IMR-90 (cell line): Measurements from ENCODE around the gene ZNF750. TPM values are rescaled to one million over a fixed set of nuclear protein-coding genes. Genes with fewer than 3 reads are reported as not detected.

Experiments
- ATAC-seq: fragments of 200-7000 bp; cut with Tn5 transposase; 2 replicates; pipeline ENCODE4 v1.9.1; 2020; ENCODE audit warnings: low read depth, mild to moderate bottlenecking, moderate library complexity
- BruUV-seq: library from RNA; stranded (reverse); fragments of 400-500 nt; replicated peaks from 2 replicates; lab custom pipeline; 2021; lab: Mats Ljungman, UMichigan
- CTCF ChIA-PET: fragments of 300-600 bp; formaldehyde crosslinking; extraction: SDS; loops from one replicate; lab custom pipeline; 2021; ENCODE audit warnings: antibody characterized with exemption; lab: Yijun Ruan, JAX
- POLR2A ChIA-PET: fragments of 300-600 bp; sonication (Branson Sonifier 250); formaldehyde crosslinking; loops from one replicate; lab custom pipeline; 2022; ENCODE audit warnings: antibody characterized with exemption; ENCODE audit not compliant: unreplicated experiment; lab: Charles Lee
- DNase-seq: peaks from one replicate; pipeline ENCODE4 v3.0.0; 2013
- H2AFZ ChIP-seq: replicated peaks from 2 replicates; pipeline ENCODE3; 2013; ENCODE audit warnings: low read length, mild to moderate bottlenecking; ENCODE audit not compliant: poor library complexity
- H2AK5ac ChIP-seq: 2 replicates; pipeline ENCODE4 v1.6.1; 2013; ENCODE audit warnings: low read depth, low read length, inconsistent platforms
- H2AK9ac ChIP-seq: replicated peaks from 2 replicates; pipeline ENCODE3; 2013; ENCODE audit warnings: mild to moderate bottlenecking, low read depth, low read length, moderate library complexity; ENCODE audit not compliant: poor library complexity
- H2BK120ac ChIP-seq: 2 replicates; pipeline ENCODE4 v1.6.1; 2013; ENCODE audit warnings: low read depth, low read length, inconsistent platforms
- H2BK15ac ChIP-seq: 3 replicates; pipeline ENCODE4 v1.6.1; 2013; ENCODE audit warnings: low read depth, low read length, inconsistent platforms
- H2BK20ac ChIP-seq: 2 replicates; pipeline ENCODE4 v1.6.1; 2013; ENCODE audit warnings: low read depth, mild to moderate bottlenecking, inconsistent platforms, low read length, moderate library complexity
- H2BK5ac ChIP-seq: 2 replicates; pipeline ENCODE4 v1.6.1; 2013; ENCODE audit warnings: mild to moderate bottlenecking, low read depth, low read length, inconsistent platforms; ENCODE audit not compliant: poor library complexity, severe bottlenecking
- H3K14ac ChIP-seq: replicated peaks from 2 replicates; pipeline ENCODE4 v1.6.1; 2013; ENCODE audit warnings: low read depth, low read length, inconsistent platforms
- H3K18ac ChIP-seq: 2 replicates; pipeline ENCODE4 v1.6.1; 2013; ENCODE audit warnings: low read depth, low read length, control low read depth
- H3K23ac ChIP-seq: 2 replicates; pipeline ENCODE4 v1.6.1; 2013; ENCODE audit warnings: low read depth, low read length, inconsistent platforms
- H3K27ac ChIP-seq: 2 replicates; pipeline ENCODE4 v1.5.1; 2013; ENCODE audit warnings: mild to moderate bottlenecking, control low read depth, low read length; ENCODE audit not compliant: insufficient read depth
- H3K27me3 ChIP-seq: 2 replicates; pipeline ENCODE4 v1.6.1; 2013; ENCODE audit warnings: low read length; ENCODE audit not compliant: control insufficient read depth, insufficient read depth
- H3K36me3 ChIP-seq: 2 replicates; pipeline ENCODE4 v1.6.1; 2013; ENCODE audit warnings: low read length, mixed read lengths; ENCODE audit not compliant: control insufficient read depth, insufficient read depth
- H3K4ac ChIP-seq: 2 replicates; pipeline ENCODE4 v1.6.1; 2013; ENCODE audit warnings: low read depth, low read length, inconsistent platforms
- H3K4me1 ChIP-seq: 2 replicates; pipeline ENCODE4 v1.6.1; 2013; ENCODE audit warnings: low read length, mixed read lengths; ENCODE audit not compliant: control insufficient read depth, insufficient read depth
- H3K4me2 ChIP-seq: 2 replicates; pipeline ENCODE4 v1.6.1; 2013; ENCODE audit warnings: low read depth, mild to moderate bottlenecking, control low read depth, low read length, moderate library complexity
- H3K4me3 ChIP-seq: 2 replicates; pipeline ENCODE4 v1.5.1; 2013; ENCODE audit warnings: low read depth, mild to moderate bottlenecking, control low read depth, low read length, moderate library complexity; ENCODE audit not compliant: insufficient read depth
- H3K56ac ChIP-seq: 2 replicates; pipeline ENCODE4 v1.6.1; 2013; ENCODE audit warnings: low read length, inconsistent platforms; ENCODE audit not compliant: insufficient read depth; ENCODE audit errors: extremely low read depth
- H3K79me1 ChIP-seq, 2 experiments: 2 replicates each; pipeline ENCODE4 v1.6.1; 2013; ENCODE audit warnings: low read length in 2 of 2, inconsistent platforms in 1 of 2, low read depth in 1 of 2
- H3K9ac ChIP-seq: 2 replicates; pipeline ENCODE4 v1.6.1; 2013; ENCODE audit warnings: low read depth, low read length, control low read depth
- H3K9me1 ChIP-seq: 2 replicates; pipeline ENCODE4 v1.6.1; 2013; ENCODE audit warnings: low read length, inconsistent platforms; ENCODE audit not compliant: insufficient read depth
- H3K9me3 ChIP-seq: 2 replicates; pipeline ENCODE4 v1.6.1; 2013; ENCODE audit warnings: low read length; ENCODE audit not compliant: control insufficient read depth, insufficient read depth
- H4K20me1 ChIP-seq: 2 replicates; pipeline ENCODE4 v1.6.1; 2013; ENCODE audit warnings: low read length, inconsistent platforms; ENCODE audit not compliant: insufficient read depth
- H4K5ac ChIP-seq: 2 replicates; pipeline ENCODE4 v1.6.1; 2013; ENCODE audit warnings: mild to moderate bottlenecking, low read depth, low read length, control low read depth
- H4K8ac ChIP-seq, 2 experiments: 2 replicates each; pipeline ENCODE4 v1.6.1; 2013; ENCODE audit warnings: low read depth in 2 of 2, low read length in 2 of 2, control low read depth in 1 of 2, inconsistent platforms in 1 of 2
- H4K91ac ChIP-seq: 2 replicates; pipeline ENCODE4 v1.6.1; 2013; ENCODE audit warnings: low read depth, low read length, inconsistent platforms; ENCODE audit not compliant: insufficient read depth
- BHLHE40 ChIP-seq: fragments of 150-350 bp; IDR thresholded peaks from 2 replicates; pipeline ENCODE4 v1.6.1; 2016; ENCODE audit warnings: mild to moderate bottlenecking, low read depth, low read length
- CEBPB ChIP-seq: IDR thresholded peaks from 2 replicates; pipeline ENCODE4 v1.6.1; 2012; ENCODE audit warnings: low read depth, low read length, improper control_type of control experiment
- CHD1 ChIP-seq: IDR thresholded peaks from 2 replicates; pipeline ENCODE4 v1.6.1; 2012; ENCODE audit warnings: low read depth, low read length, improper control_type of control experiment
- FOS ChIP-seq: fragments of 150-350 bp; IDR thresholded peaks from 2 replicates; pipeline ENCODE4 v1.6.1; 2016; ENCODE audit warnings: low read depth, low read length
- MAFK ChIP-seq: IDR thresholded peaks from 2 replicates; pipeline ENCODE4 v1.6.1; 2012; ENCODE audit warnings: low read depth, low read length, improper control_type of control experiment
- MAZ ChIP-seq: IDR thresholded peaks from 2 replicates; pipeline ENCODE4 v1.6.1; 2012; ENCODE audit warnings: low read depth, mild to moderate bottlenecking, low read length, improper control_type of control experiment, moderate library complexity, borderline replicate concordance
- MXI1 ChIP-seq: IDR thresholded peaks from 2 replicates; pipeline ENCODE4 v1.6.1; 2012; ENCODE audit warnings: low read depth, mild to moderate bottlenecking, low read length, moderate library complexity, borderline replicate concordance
- NFE2L2 ChIP-seq: fragments of 150-350 bp; IDR thresholded peaks from 2 replicates; pipeline ENCODE4 v1.6.1; 2016; ENCODE audit warnings: low read depth, mild to moderate bottlenecking, low read length
- POLR2A ChIP-seq: IDR thresholded peaks from 2 replicates; pipeline ENCODE4 v1.6.1; 2012; ENCODE audit warnings: mild to moderate bottlenecking, low read depth, low read length
- RAD21 ChIP-seq: IDR thresholded peaks from 2 replicates; pipeline ENCODE4 v1.6.1; 2012; ENCODE audit warnings: low read length, improper control_type of control experiment
- RCOR1 ChIP-seq: IDR thresholded peaks from 2 replicates; pipeline ENCODE4 v1.6.1; 2012; ENCODE audit warnings: mild to moderate bottlenecking, low read length, improper control_type of control experiment; ENCODE audit not compliant: insufficient replicate concordance
- RFX5 ChIP-seq: IDR thresholded peaks from 2 replicates; pipeline ENCODE4 v1.8.0; 2012; ENCODE audit warnings: low read depth, mild to moderate bottlenecking, low read length, moderate library complexity
- SMC3 ChIP-seq: fragments of 150-350 bp; IDR thresholded peaks from 2 replicates; pipeline ENCODE4 v1.6.1; 2016; ENCODE audit warnings: low read depth, mild to moderate bottlenecking, antibody characterized with exemption, low read length, moderate library complexity
- WGBS, 2 experiments: methylation state at CpG; one replicate each; pipeline versions ENCODE4 v1.1.5 to v1.1.7; 2013; ENCODE audit warnings: missing lambda C conversion rate in 2 of 2; ENCODE audit not compliant: insufficient read length in 1 of 2; ENCODE audit errors: extremely low coverage in 2 of 2; 5-methylcytosine and 5-hydroxymethylcytosine counted together
- dilution Hi-C: fragments of 300-500 bp; cut with HindIII; formaldehyde crosslinking; loops from one replicate; pipeline ENCODE4 v1.14.3; 2018; ENCODE audit warnings: low sequenced_read_pairs; ENCODE audit not compliant: unreplicated experiment
- in situ Hi-C: fragments of 300-500 bp; cut with MboI; formaldehyde crosslinking; loops from 3 replicates; pipeline ENCODE4 v1.14.3; 2019; ENCODE audit warnings: low sequenced_read_pairs, inconsistent platforms, mixed read lengths
- intact Hi-C: fragments of 100-400 bp; cut with micrococcal nuclease; formaldehyde crosslinking; loops from 2 replicates; pipeline ENCODE4 v1.10.0; 2022
- polyA plus RNA-seq, 3 experiments: library from polyadenylated mRNA; depleted of rRNA; stranded (reverse); fragments of >200 nt; gene quantifications; 2 replicates each; pipeline ENCODE4 v1.2.3, GENCODE V29; 2012; ENCODE audit warnings: low replicate concordance in 1 of 3
- total RNA-seq: library from RNA; depleted of rRNA; stranded (reverse); fragments of >200 nt; gene quantifications from 2 replicates; pipeline ENCODE4 v1.2.3, GENCODE V29; 2012
- TF ChIP-seq, protein P1 (sequence below): fragments of 150-350 bp; IDR thresholded peaks from 2 replicates; pipeline ENCODE4 v1.6.1; 2017; ENCODE audit warnings: mild to moderate bottlenecking, antibody characterized with exemption, low read length, low read depth
- TF ChIP-seq, protein P2 (sequence below): conservative IDR thresholded peaks from 2 replicates; pipeline ENCODE4 v1.5.1; 2012; ENCODE audit warnings: mild to moderate bottlenecking, low read depth, low read length, improper control_type of control experiment
- TF ChIP-seq, protein P3 (sequence below): fragments of 150-350 bp; IDR thresholded peaks from 2 replicates; pipeline ENCODE4 v1.6.1; 2016; ENCODE audit warnings: low read depth, mild to moderate bottlenecking, low read length, moderate library complexity, borderline replicate concordance

The ZNF750 gene
- total and polyA plus RNA-seq, 2 of the 4 experiments (the other 2 are of a cell fraction), result not detected

DNA sequence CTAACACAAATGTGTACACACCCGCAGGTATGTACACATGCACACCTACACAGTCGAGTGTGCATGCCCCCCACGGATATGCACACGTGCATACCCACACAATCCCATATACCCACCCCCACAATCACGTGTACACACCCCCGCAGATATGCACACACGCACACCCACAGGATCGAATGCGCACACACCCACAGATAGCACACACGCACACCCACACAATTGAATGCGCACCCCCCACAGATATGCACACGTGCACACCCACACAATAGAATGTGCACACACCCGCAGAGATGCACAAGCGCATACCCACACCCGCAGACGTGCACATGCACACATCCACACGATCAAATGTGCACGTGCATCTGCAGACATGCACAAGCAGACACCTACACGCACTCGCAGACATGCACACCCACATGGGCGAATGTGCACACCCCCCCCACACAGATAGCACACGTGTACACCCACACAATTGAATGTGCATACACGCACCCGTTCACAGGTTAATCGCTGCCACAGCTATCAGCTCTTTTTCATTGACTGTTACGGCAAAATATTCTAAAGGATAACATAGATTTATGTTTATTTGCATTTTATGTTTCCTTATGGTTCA lies 10.8 kb downstream of the ZNF750 start:
- dilution Hi-C loops, result no loop called here
- H3K27ac ChIP-seq, result no peak overlapping the region
- H2BK20ac ChIP-seq, result no peak overlapping the region
- ChIA-PET POLR2A (no interaction called here), CTCF (no interaction called here)
- H4K20me1 ChIP-seq, result peaks cover 10% of the 10 kb centered on the region
- H2BK120ac ChIP-seq, result no peak overlapping the region
- no peak overlapping the region for H3K56ac ChIP-seq
- H3K4me3 ChIP-seq, result no peak overlapping the region
- no peaks in the 10 kb centered on the region; the same call in 1 of the 2 replicates for H3K4me1 ChIP-seq
- no peak overlapping the region for H4K5ac ChIP-seq
- H3K23ac ChIP-seq, result no peak overlapping the region
- no peak overlapping the region for H4K8ac ChIP-seq
- H3K14ac ChIP-seq, result no peak overlapping the region
- 99% methylated on average over 14 of the region's 26 CpGs; no CpG with 5 or more reads in 1 of the 2 experiments for WGBS, 2 experiments
- H3K9me1 ChIP-seq, result peaks cover 21% of the 10 kb centered on the region
- ATAC-seq (no peak), DNase-seq (no peak)
- no peaks in the 10 kb centered on the region for H3K27me3 ChIP-seq
- no peaks in the 10 kb centered on the region for H3K9me3 ChIP-seq
- H2BK5ac ChIP-seq, result no peak overlapping the region
- intact Hi-C loops, result no loop called here
- no peak overlapping the region for H4K91ac ChIP-seq
- no peak overlapping the region for H2AK9ac ChIP-seq
- H3K4me2 ChIP-seq, result no peak overlapping the region
- no peak for TF ChIP-seq CEBPB
- TF ChIP-seq RFX5, result no peak
- no peak for TF ChIP-seq CHD1
- TF ChIP-seq, protein P1, sequence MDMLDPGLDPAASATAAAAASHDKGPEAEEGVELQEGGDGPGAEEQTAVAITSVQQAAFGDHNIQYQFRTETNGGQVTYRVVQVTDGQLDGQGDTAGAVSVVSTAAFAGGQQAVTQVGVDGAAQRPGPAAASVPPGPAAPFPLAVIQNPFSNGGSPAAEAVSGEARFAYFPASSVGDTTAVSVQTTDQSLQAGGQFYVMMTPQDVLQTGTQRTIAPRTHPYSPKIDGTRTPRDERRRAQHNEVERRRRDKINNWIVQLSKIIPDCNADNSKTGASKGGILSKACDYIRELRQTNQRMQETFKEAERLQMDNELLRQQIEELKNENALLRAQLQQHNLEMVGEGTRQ, result no peak
- no peak for TF ChIP-seq FOS
- no peak for TF ChIP-seq RAD21
- TF ChIP-seq SMC3, result no peak
- TF ChIP-seq MXI1, result no peak
- TF ChIP-seq, protein P2, sequence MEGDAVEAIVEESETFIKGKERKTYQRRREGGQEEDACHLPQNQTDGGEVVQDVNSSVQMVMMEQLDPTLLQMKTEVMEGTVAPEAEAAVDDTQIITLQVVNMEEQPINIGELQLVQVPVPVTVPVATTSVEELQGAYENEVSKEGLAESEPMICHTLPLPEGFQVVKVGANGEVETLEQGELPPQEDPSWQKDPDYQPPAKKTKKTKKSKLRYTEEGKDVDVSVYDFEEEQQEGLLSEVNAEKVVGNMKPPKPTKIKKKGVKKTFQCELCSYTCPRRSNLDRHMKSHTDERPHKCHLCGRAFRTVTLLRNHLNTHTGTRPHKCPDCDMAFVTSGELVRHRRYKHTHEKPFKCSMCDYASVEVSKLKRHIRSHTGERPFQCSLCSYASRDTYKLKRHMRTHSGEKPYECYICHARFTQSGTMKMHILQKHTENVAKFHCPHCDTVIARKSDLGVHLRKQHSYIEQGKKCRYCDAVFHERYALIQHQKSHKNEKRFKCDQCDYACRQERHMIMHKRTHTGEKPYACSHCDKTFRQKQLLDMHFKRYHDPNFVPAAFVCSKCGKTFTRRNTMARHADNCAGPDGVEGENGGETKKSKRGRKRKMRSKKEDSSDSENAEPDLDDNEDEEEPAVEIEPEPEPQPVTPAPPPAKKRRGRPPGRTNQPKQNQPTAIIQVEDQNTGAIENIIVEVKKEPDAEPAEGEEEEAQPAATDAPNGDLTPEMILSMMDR, result no peak
- no peak for TF ChIP-seq MAZ
- TF ChIP-seq, protein P3, sequence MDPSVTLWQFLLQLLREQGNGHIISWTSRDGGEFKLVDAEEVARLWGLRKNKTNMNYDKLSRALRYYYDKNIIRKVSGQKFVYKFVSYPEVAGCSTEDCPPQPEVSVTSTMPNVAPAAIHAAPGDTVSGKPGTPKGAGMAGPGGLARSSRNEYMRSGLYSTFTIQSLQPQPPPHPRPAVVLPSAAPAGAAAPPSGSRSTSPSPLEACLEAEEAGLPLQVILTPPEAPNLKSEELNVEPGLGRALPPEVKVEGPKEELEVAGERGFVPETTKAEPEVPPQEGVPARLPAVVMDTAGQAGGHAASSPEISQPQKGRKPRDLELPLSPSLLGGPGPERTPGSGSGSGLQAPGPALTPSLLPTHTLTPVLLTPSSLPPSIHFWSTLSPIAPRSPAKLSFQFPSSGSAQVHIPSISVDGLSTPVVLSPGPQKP, result no peak
- no peak for TF ChIP-seq MAFK
- no peak for TF ChIP-seq NFE2L2
- no peak for TF ChIP-seq POLR2A
- TF ChIP-seq RCOR1, result no peak
- TF ChIP-seq BHLHE40, result no peak
- no peak overlapping the region for H3K18ac ChIP-seq
- no TSS peak for BruUV-seq
- no peak overlapping the region for H2BK15ac ChIP-seq
- H3K9ac ChIP-seq, result no peak overlapping the region
- in situ Hi-C loops, result no loop called here
- no peak overlapping the region for H3K4ac ChIP-seq
- no peak overlapping the region for H2AK5ac ChIP-seq
- H2AFZ ChIP-seq, result no peak overlapping the region
- H3K36me3 ChIP-seq, result peaks cover 23% of the 10 kb centered on the region
- H3K79me1 ChIP-seq, result peaks cover 16 to 34% of the 10 kb centered on the region in 2 experiments; a peak in 3 of 4 replicates
